Measurements from ENCODE around the gene FAM89A.

GRCh38 chr1:231021540-231022031, 18.5 kb downstream of the FAM89A start:
- TF ChIP-seq POLR2A (IDR thresholded peaks at IDR 0.05): no peak
- TF ChIP-seq, protein P1, sequence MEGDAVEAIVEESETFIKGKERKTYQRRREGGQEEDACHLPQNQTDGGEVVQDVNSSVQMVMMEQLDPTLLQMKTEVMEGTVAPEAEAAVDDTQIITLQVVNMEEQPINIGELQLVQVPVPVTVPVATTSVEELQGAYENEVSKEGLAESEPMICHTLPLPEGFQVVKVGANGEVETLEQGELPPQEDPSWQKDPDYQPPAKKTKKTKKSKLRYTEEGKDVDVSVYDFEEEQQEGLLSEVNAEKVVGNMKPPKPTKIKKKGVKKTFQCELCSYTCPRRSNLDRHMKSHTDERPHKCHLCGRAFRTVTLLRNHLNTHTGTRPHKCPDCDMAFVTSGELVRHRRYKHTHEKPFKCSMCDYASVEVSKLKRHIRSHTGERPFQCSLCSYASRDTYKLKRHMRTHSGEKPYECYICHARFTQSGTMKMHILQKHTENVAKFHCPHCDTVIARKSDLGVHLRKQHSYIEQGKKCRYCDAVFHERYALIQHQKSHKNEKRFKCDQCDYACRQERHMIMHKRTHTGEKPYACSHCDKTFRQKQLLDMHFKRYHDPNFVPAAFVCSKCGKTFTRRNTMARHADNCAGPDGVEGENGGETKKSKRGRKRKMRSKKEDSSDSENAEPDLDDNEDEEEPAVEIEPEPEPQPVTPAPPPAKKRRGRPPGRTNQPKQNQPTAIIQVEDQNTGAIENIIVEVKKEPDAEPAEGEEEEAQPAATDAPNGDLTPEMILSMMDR (IDR thresholded peaks at IDR 0.05): no peak

All from ovary (tissue), 3 donors.